ENCODE measurements around the gene OBP2A.
"Not testable (repeated sequence)": the region's sequence is repeated elsewhere in the genome, so short reads cannot be mapped to it uniquely, and the experiment has no call there.

Gene OBP2A

GRCh38 chr9:135512904-135513303 lies 33.0 kb upstream of the OBP2A start:
- DNase-seq, result no peak

- no peak for DNase-seq
Observed at GRCh38 chr9:135513351-135513846, 32.5 kb upstream of the OBP2A start.

GRCh38 chr9:135513906-135514305 lies 32.0 kb upstream of the OBP2A start:
- DNase-seq, result not testable (repeated sequence)

GRCh38 chr9:135514342-135515082 lies 31.4 kb upstream of the OBP2A start:
- DNase-seq, result no peak

- no peak for DNase-seq
Observed at GRCh38 chr9:135515083-135515951, 30.6 kb upstream of the OBP2A start.

GRCh38 chr9:135516132-135516860 lies 29.6 kb upstream of the OBP2A start:
- DNase-seq, result no peak

GRCh38 chr9:135517407-135517822 lies 28.5 kb upstream of the OBP2A start:
- no peak for DNase-seq

GRCh38 chr9:135519179-135519971 lies 26.6 kb upstream of the OBP2A start:
- DNase-seq, result no peak

- DNase-seq, result no peak
Observed at GRCh38 chr9:135520916-135521607, 24.9 kb upstream of the OBP2A start, which contains the start of gene LCN1. Gene LCN1 (plus strand): TSS chr9:135521440. CDS start chr9:135521498, 58 bp downstream.

- no peak for DNase-seq
Observed at GRCh38 chr9:135521608-135522095, 24.3 kb upstream of the OBP2A start.

- DNase-seq, result no peak
Observed at GRCh38 chr9:135522137-135522877, 23.6 kb upstream of the OBP2A start.

GRCh38 chr9:135522931-135523330 lies 23.0 kb upstream of the OBP2A start:
- no peak for DNase-seq

GRCh38 chr9:135523521-135524129 lies 22.3 kb upstream of the OBP2A start:
- DNase-seq, result no peak

GRCh38 chr9:135524130-135524861 lies 21.6 kb upstream of the OBP2A start:
- DNase-seq, result no peak

GRCh38 chr9:135525241-135526088 lies 20.5 kb upstream of the OBP2A start:
- DNase-seq, result no peak

GRCh38 chr9:135526089-135526729 lies 19.7 kb upstream of the OBP2A start:
- DNase-seq, result no peak

GRCh38 chr9:135526730-135527571 lies 19.0 kb upstream of the OBP2A start:
- no peak for DNase-seq
